NCI-H2227 (cell line): ENCODE results near the gene DDX20.

Experiments
- DNase-seq: peaks from one replicate; lab custom pipeline; 2025; ENCODE audit not compliant: unreplicated experiment; lab: John Stamatoyannopoulos, UW

The DDX20 gene, protein sequence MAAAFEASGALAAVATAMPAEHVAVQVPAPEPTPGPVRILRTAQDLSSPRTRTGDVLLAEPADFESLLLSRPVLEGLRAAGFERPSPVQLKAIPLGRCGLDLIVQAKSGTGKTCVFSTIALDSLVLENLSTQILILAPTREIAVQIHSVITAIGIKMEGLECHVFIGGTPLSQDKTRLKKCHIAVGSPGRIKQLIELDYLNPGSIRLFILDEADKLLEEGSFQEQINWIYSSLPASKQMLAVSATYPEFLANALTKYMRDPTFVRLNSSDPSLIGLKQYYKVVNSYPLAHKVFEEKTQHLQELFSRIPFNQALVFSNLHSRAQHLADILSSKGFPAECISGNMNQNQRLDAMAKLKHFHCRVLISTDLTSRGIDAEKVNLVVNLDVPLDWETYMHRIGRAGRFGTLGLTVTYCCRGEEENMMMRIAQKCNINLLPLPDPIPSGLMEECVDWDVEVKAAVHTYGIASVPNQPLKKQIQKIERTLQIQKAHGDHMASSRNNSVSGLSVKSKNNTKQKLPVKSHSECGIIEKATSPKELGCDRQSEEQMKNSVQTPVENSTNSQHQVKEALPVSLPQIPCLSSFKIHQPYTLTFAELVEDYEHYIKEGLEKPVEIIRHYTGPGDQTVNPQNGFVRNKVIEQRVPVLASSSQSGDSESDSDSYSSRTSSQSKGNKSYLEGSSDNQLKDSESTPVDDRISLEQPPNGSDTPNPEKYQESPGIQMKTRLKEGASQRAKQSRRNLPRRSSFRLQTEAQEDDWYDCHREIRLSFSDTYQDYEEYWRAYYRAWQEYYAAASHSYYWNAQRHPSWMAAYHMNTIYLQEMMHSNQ

DNA sequence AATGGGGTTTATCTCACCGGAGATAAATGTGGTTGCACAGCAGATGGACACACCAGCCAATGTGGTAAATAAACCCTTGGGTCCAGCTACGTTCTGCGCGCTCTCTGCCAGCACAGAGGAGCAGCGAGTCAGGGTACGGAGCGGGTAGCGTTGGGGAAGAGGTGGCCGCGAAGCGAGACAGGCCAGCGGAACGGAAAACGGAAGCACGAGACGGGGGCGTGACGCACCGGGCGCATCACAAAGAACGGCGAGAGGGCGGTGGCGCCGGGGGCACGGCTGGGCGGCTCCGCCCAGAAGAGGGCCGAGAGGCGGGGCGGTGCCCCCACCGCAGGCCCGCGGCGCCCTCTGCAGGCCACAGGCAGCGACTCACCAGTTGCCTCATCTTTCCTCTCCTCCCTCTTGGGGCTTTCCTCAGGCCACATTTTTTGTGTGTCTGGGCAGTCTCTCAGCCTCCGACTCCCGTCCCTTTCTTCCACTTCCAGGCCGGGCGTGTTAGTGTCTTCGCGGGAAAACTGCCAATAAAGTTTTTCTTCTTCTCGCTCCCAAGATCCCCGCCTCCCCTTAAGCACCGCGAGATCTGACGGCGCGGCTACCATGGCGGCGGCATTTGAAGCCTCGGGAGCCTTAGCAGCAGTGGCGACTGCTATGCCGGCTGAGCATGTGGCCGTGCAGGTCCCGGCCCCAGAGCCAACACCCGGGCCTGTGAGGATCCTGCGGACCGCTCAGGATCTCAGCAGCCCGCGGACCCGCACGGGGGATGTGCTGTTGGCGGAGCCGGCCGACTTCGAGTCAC is at the start of gene DDX20:
Gene DDX20 (plus strand): TSS at position 571 of the 793 bp plus-strand sequence. CDS start 24 bp downstream, at position 595.
- DNase-seq: peak; percentile 98

DNA sequence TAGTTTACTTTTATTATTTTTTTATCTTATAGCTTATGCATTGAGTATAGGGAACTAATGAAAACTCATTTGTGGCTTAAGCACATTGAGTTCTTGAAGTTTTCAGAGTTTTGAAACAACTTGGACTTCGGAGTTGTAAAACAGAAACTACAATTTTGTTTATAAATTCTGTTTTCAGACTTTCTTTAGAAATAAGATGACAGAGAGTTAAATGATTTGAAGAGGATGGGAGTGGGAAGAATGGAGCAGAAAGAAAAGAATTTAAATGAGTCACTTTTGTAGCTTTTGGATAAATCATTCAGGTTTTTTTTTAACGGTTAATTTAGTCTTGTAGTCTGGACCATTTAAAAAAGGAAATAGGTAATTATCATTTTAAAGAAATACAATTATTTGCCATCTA is 48.8 kb upstream of the DDX20 start:
- no peak for DNase-seq

DNA sequence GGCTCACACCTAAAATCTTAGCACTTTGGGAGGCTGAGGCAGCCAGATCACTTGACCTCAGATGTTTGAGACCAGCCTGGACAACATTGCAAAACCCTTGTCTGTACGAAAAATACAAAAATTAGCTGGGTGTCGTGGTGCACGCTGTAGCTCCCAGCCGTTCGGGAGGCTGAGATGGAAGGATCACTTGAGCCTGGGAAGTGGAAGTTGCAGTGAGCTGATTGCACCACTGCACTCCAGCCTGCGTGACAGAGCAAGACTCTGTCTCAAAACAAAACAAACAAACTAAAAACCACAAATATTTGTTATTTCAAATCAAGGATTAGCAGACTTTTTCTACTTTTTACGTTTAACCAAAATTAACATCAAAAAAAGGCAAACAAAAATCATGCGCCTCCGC is 47.8 kb upstream of the DDX20 start:
- DNase-seq: no peak

DNA sequence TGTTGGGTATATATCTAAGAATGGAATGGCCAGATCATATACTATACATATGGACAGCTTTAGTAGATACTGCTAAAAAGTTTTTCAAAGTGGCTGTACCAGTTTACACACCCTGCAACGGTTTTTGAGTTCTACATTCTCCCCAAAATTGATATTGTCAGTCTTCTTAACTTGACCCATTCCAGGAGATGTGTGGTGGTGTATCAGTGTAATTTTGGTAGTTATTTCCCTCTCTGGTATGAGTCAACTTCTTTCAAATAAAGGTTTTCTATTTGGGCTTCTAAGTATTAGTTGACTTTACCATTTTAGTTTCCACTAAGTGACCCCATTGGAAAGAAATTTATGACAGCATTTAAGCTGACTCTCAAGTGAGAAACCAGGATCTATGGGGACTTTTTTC is 45.7 kb upstream of the DDX20 start:
- no peak for DNase-seq

DNA sequence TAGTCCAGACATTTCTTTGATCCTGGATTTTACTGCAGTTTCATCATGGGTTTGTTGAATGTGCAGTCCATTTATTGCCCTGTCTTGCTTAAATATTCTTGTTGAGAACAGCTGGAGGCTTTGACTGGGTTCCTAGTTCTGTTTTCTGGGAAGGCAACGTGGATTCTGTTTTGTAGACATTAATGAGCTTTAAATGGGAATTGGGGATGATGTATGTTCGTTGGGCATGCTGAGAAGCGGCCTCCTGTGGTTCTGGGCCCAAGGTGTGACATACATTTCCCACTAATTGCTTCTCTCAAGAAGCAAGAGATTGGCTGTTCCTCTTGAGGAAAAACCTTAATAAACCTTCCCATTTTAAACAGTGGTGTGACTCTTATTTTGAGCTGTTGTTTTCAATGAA is 39.4 kb upstream of the DDX20 start:
- DNase-seq: no peak

DNA sequence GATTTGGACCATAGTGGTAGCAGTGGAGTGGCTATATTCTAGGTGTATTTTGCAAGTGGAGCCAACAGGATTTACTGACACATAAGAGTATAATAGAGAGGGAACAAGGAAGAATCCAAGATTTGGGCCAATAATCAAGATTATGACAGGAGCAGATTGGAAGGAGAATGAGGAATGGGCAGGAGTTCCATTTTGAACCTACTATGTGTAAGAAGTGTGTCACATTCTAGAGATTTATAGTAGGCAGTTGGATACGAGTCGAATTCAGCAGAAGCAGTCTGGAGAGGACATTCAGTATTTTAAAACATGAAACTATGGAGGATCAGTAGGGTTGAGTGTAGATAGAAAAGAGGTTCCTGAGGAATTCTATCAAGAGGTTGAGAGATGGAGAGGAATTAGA is 38.3 kb upstream of the DDX20 start:
- DNase-seq: no peak

DNA sequence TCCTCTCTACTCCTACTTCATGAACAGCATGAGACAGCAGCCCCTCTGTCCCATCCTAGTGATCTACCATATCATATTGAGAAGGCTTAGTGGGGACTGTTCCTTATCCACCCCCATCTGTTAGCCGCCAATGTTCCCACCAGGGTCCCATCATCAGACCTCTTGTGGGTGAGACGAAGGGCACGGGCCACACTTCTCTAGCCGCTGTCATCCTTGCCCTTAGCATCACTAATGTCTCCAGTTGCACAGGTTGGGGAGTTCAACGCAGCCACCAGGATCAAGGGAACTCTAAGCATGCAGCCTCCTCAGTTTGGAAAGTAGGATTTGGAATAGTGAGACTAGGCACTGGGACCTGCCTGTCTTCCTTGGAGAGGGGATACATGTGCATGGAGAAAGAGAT is 36.6 kb upstream of the DDX20 start:
- no peak for DNase-seq

DNA sequence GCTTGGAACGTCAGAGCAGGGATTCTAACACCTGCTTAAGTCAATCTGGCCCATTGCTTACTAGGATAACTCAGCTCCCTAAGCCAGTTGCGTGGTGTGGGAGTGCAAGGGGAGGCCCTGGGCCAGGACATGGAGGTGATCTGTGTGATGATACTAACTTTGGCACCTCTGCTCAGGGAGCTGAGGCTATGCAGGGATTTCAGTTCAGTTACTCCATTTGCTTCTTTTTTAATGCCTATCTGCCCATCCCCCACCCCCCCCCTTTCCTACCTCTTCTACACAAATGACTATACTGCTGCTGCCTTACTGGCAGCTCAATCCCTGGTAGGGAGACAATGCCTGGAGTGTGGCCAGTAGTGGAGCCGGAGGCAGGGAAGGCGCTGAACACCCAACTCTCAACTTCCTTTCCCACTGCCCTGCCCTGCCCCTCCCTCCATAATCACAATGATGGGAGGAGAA is 36.0 kb upstream of the DDX20 start:
- DNase-seq: no peak

DNA sequence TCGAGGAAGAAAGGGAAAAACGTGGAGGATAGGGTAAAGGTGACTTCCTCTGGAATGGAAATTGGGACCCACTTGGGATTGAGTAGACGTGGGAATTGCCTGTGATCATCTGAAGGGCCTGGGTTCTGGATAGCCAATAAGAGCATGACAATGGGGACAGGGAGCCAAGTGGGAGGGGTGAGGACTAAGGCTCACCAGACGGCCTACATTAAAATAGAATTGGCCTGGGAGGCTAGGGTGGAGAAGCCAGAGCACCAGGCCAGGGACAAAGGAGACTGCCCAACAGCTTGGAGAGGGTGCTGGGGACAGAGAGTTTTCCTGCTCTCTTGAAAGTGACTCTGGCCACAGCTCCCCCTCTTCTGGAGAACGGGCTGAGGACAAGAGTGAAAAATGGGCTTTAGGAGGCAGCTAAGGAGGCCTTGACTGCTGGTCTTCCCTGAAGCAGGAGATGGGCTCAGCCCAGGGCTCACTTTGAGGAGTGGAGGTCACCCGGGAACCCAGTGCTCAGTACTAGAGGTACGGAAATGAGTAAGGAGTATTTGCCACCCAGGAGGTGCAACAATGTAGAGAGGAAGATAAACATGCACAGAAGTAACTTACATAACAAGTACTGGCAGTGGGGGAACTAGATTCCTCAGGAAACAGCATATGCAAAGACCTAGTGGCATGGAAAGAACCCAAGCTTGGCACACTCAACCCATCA is 35.3 kb upstream of the DDX20 start:
- no peak for DNase-seq

DNA sequence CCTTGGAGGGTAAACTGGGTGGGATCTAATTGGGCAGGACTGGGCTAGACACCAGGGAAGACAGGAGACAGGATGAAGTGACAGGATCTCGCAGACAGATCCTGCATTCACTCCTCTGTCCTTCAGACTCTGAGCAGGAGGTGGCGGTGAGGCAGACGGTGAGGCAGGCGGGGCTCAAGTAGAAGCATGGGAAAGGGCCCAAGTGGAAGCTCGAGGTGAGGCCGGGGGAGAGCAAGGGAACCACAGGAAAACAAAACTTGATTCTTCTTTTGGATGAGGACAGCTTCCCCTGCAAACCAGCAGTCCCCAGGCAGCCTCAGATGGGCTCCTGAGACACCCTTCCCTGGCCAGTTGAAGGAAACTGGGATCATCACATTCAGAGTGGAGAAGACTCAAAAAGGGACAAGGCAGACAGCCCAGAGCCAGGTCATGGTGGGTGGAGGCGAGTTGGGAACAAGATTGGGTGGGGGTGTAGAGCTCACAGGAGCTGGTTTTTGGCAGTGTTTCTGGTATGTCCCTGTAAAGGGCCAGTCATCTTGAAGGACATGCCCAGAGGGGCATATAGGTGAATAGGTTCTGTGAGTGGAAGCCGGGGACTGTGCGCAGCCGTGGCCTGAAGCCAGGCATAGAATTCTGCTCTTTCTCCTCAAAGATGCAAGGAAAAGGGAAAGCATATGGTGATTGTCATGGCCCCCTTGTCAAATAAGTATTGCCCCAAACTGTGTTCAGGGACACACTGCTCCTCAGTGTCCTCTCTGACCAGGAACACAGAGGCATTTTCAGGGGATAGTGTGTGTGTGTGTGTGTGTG is 34.5 kb upstream of the DDX20 start:
- no peak for DNase-seq

DNA sequence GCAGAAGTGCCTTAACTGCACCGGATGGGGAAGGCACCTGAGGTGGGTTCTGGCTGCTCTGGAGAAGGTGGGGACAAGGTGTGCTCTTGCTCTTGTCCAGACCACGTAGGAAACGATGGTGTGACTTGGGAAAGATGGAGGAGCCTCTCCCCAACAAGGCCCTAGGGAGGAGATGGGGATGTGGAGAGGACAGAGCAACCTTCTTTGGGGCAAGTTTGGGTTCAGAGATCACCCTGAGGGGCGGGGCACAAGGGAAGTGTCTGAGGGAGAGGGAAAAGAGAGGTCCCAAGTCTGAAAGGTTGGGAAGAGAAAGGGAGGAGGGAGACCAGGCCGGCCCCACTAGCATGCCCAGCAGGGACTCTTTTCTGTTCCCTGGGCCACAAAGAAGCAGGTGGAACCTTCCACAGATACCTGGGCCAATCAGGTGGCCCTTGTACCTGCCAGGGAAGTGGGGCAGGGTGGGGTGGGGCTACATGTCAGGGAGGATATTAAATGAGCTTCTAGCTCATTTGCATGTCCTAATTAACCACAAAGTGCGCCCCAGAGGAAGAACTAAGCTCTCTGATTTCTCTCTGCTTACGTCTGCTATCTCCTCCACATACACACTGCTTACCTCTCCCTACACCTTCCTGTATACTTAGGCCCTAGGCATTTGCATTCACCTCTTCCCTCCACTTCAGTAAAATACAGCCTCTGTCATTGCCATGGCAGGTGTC is 32.5 kb upstream of the DDX20 start:
- no peak for DNase-seq

DNA sequence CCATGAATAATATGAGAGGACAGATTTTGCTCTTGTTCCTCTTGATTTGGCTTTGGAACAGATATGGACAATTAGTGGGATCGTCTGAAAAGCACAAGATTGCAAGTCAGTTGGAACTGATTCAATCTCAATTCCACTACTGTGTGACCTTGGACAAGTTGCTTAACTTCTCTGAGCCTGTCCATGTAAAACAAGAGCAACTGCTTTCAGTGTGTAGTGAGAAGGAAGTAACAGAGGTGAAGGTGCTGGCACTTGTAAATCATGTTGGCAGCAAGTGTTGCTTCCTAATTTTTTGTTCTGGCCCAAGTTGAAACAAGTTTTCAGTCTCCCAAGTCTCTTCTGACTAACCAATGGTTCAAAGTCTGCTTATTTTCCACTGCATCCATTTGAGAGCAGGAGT is 31.8 kb upstream of the DDX20 start:
- DNase-seq: no peak

DNA sequence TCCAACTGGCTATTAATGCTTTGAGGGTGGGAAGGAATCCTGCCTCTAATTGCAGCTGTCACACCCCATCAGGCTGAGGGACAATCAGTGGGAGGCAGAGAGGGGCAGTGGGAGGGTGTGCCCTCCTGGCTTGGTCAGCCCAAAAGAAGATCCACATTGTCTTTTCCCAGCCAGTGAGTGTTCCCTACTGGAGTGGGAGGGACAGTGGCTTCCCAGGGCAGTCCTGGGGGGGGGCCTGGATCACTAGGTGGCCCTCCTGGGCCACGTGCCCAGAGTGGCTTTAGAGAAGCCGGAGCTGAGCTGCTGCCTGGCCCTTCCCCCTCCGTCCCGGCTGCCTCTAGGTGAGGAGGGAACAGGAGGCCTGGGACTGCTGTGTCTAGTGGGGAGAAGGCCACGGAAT is 30.5 kb upstream of the DDX20 start:
- DNase-seq: peak; percentile 50

DNA sequence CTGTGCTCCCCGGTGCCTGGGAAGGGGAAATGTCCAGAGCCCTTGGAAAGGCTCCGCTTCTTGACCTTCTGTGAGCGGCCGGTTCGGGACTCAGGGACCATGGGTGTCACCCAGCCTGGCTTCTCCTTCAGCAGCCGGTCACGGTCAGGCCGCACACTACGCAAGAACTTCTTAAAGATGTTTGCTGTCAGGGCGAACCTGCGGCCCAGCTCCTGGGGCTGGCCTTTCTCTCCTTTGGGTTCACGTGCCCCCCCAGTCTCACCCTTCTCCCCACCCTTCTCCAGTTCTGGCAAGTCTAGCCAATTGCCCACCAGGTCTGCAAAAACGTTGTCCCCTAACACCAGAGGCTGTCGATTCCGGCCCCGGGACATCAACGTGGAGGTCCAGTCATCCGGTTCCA is 28.6 kb upstream of the DDX20 start:
- no peak for DNase-seq

DNA sequence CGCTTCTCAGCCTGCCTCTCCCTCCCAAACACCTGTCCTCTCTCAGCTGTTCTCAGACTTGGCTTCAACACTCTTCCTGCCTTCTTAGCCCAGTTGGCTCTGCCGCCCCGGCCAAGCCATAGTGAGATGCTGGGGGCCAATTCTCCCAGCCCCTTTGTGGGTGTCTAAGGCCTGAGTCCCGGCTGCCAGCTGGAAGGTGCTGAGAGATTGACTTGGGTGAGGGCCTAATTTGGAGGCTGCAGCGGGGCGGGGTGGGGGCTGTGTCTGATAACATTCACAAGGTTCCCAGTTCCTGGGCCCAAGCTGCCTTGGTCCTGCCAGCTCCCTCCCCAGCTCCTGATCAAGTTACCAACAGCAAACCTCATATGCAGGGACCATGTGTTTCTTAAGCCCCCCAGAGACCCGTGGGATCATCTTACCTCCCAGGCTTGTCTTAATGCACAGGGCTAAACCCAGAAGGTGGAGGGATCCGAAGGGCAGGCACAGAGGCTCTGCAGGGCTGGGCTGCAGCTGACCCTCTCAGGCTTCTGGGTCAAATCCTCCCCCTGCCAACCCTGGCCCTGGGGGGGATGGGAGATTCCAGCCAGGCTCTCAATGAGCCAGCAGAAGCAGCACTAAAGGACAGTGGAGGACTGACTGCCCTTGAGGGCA is 26.3 kb upstream of the DDX20 start:
- no peak for DNase-seq

DNA sequence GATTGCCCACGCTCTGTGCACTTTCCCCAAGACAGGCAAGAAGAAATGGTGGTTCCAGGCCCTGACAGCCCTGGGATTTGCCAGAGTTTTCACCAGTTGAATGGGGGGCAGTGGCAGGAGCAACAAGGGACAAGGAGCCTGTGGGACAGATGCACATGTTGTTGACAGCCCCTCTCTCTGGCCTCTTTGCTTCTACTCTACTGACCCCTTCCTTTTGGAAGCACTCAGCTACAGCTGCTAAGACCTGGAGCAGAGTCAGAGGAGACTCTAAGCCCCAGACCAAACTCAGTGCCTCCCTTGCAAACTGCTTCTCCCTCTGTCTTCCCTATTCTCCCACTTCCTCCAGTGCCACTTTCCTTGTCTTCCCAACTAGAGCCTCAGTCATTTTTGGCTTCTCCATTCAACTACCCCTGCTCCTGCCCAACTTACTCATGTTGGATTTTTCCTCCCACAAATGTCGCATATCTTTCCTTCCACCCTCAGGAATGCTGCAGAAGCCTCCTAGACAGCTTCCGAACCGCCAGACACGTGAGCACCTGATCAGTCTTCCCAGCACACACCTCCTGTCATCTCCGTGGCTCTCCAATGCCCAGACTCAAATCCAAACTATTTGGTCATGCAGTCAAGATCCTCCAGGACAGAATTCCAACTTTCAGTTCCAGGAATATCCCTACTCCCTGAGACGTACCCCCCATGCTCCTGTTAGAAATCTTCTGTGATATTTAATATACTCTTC is 25.6 kb upstream of the DDX20 start:
- no peak for DNase-seq

DNA sequence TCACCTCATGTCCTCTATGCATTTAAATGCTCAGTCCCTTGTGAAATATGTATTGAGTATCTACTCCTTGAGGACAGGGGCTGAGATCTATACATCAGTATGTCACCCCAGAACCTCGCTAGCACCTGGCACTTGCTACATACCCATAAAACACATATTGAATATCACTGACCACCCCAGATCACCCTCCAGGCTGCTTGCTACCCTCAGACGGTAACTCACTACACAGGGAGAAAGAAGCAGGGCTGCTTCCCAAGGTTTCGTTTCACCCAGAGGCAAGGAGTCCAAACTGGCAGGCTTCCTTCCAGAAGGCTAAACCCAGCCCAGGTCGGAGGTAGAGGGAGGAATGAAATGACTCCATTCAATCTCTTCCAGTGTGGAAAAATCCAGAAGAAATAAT is 25.0 kb upstream of the DDX20 start:
- no peak for DNase-seq

DNA sequence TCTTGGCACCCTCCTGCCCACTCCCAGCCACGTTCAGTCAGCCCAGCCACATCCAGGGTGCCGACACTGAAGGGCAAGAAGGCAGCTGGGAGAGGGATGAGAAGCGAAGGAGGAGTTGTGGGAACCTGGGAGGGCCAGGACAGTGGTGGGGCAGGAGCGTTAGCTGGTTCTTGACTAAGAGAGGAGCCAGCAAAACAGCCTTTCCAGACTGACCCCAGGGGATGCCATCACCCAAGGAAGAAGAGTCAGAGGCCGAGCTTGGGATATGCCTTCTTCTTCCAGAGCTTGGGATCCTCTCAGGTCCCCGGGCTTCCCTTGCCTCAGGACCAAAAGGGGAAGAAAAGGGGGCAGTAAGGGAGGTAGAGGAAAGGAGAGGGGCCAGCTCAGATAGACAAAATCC is 23.7 kb upstream of the DDX20 start:
- no peak for DNase-seq
